CD4-positive, alpha-beta T cell treated with Interleukin-1 beta for 1 hour (primary cell): ENCODE measurements around the gene U2AF1.
"Not testable (repeated sequence)": the region's sequence is repeated elsewhere in the genome, so short reads cannot be mapped to it uniquely, and the experiment has no call there.

Experiments used
- DNase-seq, 2 donors: peaks; one replicate each; pipeline ENCODE4 v3.0.0-alpha.2; 2020 to 2022

The U2AF1 gene

DNA sequence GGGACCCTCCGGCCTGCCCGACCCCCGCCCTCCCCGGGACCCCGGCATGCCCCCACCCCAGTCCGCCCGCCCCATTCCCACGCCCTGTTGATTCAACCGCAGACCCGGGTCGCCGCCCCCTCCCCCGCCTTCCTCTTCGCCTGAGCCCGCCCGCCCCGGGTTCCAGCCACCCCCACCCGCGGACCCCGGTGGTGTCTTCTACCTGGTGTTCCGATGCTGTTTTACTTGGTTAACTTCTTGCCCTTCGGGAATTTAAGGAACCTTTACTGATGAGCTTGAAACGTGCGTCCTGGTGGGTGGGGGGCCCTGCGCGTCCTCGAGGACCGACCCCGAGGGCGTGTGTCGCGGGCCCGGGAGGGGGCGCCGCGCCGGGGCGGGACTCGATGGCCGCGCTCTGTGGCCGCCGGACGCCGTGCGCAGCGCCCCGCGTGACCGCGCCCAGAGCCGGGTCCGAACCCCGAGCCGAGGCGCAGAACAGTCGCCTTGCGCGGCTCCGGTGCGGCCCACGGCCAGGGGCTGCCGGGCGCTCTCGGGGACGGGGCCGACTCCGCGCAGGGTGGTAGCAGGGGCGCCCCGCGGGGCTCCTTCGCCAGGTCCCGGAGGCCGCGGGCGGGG, 31.2 kb downstream of the U2AF1 start:
- not testable (repeated sequence) for DNase-seq

DNA sequence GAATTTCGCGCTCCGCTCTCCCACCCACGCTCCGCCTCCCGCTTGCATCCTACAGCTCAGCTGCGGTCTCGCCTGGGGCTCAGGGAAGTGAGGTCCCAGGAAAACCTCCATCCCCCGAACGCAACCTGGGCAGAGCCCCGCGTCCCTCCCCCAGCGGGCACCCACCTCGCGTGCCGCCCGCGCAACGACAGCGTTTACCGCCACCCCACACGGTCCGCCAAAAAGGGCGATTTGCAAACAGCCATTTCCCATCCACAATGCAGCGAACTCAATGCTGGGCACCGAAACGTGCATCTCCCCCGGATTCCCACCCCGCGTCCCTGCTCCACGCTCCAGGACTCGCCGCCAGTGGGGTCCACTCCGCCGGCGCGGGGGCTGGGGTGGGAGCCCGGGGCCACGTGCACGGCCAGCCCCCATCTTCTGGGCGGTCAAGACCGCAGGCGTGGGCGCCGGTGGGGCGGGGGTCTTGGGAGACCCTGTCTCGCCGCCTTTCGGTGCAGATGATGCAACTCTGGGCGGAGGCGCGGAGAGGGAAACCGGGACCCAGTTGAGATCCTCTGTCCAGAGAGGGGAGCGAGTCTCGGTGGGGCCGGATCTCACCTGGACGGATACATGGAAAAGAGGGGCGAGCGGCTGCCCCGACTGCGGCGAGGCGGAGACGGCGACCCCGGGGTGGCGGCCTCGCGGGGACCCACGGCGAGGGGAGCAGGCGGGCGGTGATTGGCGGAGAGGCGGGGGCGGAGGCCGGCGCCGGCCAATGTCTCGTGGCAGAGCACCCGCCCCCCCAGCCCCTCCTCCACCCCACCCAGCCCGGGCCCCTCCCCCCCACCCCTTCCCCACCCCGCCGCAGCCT, 32.0 kb downstream of the U2AF1 start, which contains the start of gene CBS:
TSS of gene CBS (minus strand) at position 666 of the 853 bp plus-strand sequence. CDS start 3,642 bp downstream, outside the sequence.
- not testable (repeated sequence) for DNase-seq

GRCh38 chr21:43074401-43075169, 32.8 kb downstream of the U2AF1 start:
- not testable (repeated sequence) for DNase-seq

DNA sequence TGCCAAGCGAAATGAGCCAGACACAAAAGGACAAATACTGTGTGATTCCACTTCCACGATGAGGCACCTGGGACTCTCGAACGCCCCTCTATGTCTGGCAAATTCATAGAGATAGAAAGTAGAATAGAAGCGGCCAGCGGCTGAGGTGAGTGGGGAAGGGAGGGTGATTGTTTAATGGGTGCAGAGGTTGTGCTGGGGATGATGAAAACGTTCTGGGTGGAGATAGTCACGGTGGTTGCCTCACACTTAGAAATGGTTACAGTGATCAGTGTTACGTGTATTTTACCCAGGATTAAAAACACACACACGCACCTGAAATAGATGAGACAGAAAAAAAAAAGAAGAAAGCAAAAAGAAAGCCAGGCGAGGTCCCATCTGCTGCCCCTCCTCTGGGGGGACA, 34.6 kb downstream of the U2AF1 start:
- DNase-seq: not testable (repeated sequence)

- DNase-seq: not testable (repeated sequence)
Observed at GRCh38 chr21:43069682-43070081, 37.7 kb downstream of the U2AF1 start.

- not testable (repeated sequence) for DNase-seq
Observed at GRCh38 chr21:43068065-43068464, 39.3 kb downstream of the U2AF1 start.

GRCh38 chr21:43066690-43067089, 40.7 kb downstream of the U2AF1 start:
- not testable (repeated sequence) for DNase-seq

GRCh38 chr21:43065991-43066390, 41.4 kb downstream of the U2AF1 start:
- DNase-seq: not testable (repeated sequence)

GRCh38 chr21:43064265-43064917, 43.0 kb downstream of the U2AF1 start:
- DNase-seq: not testable (repeated sequence)

GRCh38 chr21:43062955-43063664, 44.3 kb downstream of the U2AF1 start:
- DNase-seq: not testable (repeated sequence)

- not testable (repeated sequence) for DNase-seq
Observed at GRCh38 chr21:43053112-43053511, 54.3 kb downstream of the U2AF1 start.

DNA sequence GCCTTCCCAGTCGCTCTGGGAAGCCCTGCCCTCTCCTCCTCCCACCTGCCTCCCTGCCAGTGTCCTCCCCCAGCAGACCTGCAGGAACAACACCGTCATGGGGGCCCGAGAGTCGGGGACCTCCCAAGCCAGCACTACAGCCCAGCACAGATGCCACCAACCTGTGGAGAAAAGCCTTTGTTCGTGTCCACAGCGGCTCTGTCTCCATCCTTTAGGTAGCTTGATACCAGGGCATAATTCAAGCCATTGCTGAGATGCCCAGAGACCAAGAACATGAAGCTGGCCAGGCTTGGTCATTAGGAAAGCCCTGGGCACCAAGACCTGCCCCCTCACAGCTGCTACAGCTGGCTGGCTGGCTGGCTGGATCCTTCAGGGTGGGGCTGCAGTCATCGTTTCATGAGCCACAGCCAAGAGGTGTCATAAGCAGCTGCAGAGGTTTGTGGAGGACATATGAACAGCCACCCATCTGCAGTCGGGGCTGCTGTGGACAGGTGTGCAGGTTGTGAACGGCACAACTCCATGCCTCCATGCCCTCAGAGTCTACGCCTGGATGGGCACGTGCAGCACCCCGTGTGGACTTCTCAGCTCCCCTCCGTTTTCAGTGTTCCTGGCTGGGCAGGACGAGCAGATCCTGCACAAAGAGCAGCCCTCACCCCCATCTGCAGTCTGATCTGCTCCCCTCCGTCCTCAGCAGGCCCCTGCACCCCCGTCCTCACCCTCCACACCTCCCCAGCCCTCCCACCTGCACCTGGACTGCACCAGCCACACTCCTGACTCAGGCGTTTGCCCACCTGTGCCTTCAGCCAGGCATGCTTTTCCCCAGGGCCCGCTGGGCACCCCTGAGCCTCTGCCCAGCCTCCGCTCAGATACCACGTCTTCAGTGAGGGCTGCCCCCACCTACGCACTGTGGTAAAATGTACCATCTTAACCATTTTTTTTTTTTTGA, 61.2 kb downstream of the U2AF1 start:
- not testable (repeated sequence) for DNase-seq

DNA sequence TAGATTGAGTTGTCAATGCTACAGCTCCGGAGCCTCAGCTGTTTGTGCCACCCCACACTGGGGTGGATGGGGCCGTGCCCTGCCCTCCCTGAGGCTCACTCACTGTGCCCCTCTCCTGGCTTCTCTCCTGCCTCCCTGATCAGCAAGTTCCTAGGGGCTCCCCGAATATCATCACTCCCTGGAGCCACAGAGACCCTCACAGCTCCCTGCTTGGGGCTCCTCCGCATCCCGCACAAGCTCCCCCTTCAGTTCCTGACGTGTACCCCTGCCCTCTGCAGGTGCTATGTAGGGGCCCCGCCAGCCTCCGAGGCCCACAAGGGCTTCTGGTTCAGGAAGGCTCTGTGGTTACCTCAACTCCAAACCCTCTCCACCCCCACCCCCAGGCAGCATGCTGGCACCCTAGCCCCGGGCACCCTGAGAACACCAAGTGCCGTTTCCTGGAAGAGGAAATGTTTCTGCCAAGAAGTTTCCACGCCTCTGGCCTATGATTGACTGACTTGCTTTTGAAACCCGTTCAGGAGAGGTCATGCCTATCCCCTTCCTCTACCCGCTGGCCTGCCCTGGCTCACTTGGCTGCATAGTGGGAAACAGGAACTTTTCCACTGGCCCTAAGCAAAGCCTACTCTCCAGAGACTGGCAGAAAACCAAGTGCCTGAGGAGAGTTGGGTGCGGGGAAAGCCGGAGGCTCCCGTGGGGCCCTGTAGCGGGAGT, 62.0 kb downstream of the U2AF1 start:
- DNase-seq: not testable (repeated sequence)

DNA sequence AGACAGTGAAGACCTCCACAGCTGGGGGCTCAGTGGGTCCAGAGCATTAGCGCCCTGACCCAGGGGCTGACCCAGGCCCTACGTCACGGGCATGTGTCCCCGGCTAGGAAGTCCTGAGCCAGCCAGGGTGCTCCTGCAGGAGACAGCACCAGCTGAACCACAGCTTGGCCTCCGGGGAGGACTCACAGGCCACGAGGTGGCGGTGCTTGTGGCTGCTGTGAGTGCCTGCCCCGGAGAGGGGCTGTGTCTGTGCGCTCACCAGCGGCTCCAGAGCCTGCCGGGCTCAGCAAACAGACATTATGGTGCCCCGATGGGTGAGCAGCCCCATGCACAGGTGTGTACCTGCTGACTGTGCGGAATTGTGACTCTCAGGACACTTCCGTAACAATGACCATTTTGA, 62.8 kb downstream of the U2AF1 start:
- DNase-seq: not testable (repeated sequence)

DNA sequence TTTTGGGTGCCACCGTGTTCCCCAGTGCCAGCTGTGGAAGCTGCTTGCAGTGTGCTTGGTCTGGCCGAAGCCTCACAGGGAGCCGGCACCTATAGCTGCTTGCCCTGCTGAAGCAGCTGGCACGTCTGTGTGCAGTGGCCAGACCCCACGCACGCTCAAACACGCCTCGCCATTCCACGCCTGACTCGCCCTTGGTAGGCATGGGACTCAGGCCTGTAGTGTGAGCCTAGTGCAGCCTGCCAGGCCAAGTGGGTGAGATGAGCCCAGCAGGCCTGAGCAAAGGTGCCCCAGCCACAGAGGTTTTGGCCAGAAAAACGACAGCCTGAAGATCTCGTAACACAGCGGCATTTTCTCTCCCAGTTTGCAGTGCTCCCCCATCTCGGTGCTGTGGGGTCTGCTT, 64.1 kb downstream of the U2AF1 start:
- DNase-seq: not testable (repeated sequence)
